Activated CD8-positive, alpha-beta memory T cell treated with anti-CD3 and anti-CD28 coated beads, Interleukin-2, amount 50 U/mL, for 1 hour (primary cell): ENCODE measurements around the gene GLYR1.

Experiments used
- DNase-seq: peaks from one replicate; pipeline ENCODE4 v3.0.0-alpha.2; 2020; ENCODE audit errors: extremely low read depth

The GLYR1 gene

DNA sequence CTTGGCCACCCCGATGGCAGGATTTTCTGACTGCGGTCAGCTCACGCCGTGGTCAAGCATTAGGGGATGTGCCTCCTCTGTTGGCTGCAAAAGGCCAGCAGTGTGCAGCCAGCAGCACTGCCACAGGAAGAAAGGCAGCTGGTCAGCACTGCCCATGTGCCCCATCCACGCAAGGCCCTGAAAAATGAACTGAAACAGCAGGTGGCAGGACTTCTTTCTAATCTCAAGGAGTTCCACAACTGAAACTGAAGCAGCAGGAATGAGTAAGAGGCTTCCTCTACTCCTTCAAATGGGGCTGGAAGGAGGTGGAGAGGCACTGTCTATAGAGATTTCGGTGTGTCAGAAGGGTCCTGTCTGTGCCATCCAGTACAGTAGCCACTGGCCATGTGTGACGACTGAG is 83.3 kb downstream of the GLYR1 start:
- no peak for DNase-seq

DNA sequence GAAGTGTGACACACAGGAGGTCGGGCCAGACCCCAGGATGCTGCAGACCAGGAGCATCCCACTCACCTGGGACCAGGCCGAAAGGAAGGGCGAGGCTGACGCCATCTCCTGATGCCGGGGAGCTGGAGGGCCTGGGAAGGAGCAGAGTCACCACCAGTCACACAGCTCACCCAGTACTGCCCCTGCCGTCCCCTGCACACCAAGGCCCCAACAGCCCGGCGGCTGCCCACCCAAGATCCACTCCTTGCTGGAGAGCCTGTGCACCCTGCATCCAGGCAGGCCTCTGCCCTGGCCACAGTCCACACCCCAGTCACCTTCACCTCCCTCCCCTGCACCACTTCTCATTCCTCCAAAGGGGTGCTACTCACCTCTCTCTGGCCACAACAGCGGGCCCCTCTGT is 84.9 kb downstream of the GLYR1 start:
- DNase-seq = no peak

DNA sequence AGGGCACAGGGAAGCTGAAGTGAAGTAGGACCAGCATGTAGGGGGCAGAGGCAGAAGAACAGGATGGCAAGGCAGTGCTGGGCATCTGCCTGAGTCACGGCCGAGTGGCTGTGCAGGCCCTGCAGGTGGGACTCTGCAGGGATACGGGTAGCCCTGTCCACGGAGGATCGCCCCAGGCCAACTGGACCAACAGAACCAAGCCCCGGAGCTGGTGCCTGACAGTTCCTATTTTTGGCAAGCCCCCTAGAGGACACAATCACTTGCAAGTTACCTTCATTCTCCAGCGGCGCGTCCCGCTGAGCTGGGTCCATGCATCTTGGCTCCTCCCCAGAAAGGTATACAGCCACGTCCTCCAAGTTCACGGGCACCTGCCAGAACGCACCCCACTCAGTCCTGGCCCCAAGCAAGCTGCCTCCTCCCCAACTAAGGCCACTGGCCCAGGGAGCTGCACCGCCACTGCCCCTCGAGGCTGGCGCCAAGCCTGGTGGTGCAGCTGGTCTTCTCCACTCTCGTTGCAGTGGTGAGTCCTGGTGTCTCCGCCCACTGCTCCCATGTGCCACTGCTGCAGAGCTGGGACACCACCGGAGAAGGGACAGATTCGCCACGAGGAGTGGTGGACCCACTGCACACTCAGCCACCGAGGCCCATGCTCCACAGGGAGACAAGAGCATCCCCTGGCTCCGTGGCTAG is 86.7 kb downstream of the GLYR1 start:
- DNase-seq = no peak

DNA sequence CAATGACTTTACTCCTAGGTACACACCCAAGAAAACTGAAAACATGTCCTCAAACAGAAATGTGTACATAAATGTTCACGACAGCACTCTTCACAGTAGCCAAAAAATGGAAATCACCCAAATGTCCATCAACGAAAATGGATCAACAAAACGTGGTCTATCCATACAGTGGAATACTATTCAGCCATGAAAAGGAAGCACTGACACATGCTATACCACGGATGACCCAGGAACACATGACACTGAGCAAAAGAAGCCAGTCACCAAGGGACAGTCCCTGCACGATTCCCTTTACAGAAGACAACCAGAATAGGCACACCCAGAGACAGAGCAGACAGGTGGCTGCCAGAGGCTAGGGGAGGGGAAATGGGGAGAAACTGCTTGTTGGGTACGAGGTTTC is 91.4 kb downstream of the GLYR1 start:
- DNase-seq = no peak

DNA sequence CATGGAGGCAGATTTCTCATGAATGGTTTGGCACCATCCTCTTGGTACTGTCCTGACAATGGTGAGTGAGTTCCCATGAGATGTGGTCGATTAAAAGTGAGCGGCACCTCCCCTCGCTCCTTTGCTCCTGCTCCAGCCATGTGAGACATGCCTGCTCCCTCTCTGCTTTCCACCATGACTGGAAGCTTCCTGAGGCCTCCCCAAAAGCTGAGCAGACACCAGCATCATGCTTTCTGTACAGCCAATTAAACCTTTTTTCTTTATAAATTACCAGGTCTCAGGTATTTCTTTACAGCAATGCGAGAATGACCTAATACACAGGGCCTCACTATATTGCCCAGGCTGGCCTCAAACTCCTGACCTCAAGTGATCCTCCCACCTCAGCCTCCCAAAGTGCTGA is 92.2 kb downstream of the GLYR1 start:
- DNase-seq = no peak

DNA sequence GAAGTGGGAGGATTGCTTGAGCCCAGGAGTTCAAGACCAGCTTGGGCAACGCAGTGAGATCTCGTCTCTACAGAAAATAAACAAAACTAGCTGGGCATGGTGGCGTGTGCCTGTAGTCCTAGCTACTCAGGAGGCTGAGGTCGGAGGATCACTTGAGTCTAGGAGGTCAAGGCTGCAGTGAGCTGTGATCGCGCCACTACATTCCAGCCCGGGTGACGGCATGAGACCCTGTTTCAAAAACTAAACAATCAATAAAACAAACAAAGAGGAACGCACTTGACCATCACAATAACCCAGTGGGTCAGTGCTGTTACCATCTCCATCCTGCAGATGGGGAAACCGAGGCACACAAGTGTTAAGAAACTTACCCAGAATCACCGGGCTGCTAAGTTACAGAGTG is 93.9 kb downstream of the GLYR1 start:
- DNase-seq = no peak
